Hindlimb muscle (tissue), 1 donor: ENCODE results near the gene SULT2B1. TPM values are rescaled to one million over a fixed set of nuclear protein-coding genes. Genes with fewer than 3 reads are reported as not detected.

ENCODE experiments used
- polyA plus RNA-seq: library from polyadenylated mRNA; unstranded; fragments of 120-200 nt; gene quantifications from one replicate; pipeline ENCODE4 v1.2.1, GENCODE V29; 2013; ENCODE audit not compliant: insufficient read length

Gene SULT2B1
- polyA plus RNA-seq, 1 donor, result 0.32 TPM

Other genes starting within 250 kb of the SULT2B1 start
- 149 TPM for gene EMP3, start 226.6 kb upstream of the SULT2B1 start, polyA plus RNA-seq
- 20.6 TPM for gene TMEM143, start 188.2 kb upstream of the SULT2B1 start, polyA plus RNA-seq
- not detected for gene SYNGR4, start 187.8 kb upstream of the SULT2B1 start, polyA plus RNA-seq
- 125 TPM for gene KDELR1, start 160.6 kb upstream of the SULT2B1 start, polyA plus RNA-seq
- 2.5 TPM for gene GRIN2D, start 158.5 kb upstream of the SULT2B1 start, polyA plus RNA-seq
- 26.2 TPM for gene GRWD1, start 106.2 kb upstream of the SULT2B1 start, polyA plus RNA-seq
- gene KCNJ14, start 96.6 kb upstream of the SULT2B1 start, polyA plus RNA-seq, result 1.2 TPM
- 49.3 TPM for gene CYTH2, start 82.8 kb upstream of the SULT2B1 start, polyA plus RNA-seq
- gene LMTK3, start 40.3 kb upstream of the SULT2B1 start, polyA plus RNA-seq, result 0.09 TPM
- gene SPACA4, start 54.6 kb downstream of the SULT2B1 start, polyA plus RNA-seq, result not detected
- 0.44 TPM for gene FAM83E, start 62.9 kb downstream of the SULT2B1 start, polyA plus RNA-seq
- gene RPL18, start 67.0 kb downstream of the SULT2B1 start, polyA plus RNA-seq, result 1,775 TPM
- 10.7 TPM for gene SPHK2, start 67.3 kb downstream of the SULT2B1 start, polyA plus RNA-seq
- 7.9 TPM for gene DBP, start 85.2 kb downstream of the SULT2B1 start, polyA plus RNA-seq
- 7.8 TPM for gene CA11, start 94.0 kb downstream of the SULT2B1 start, polyA plus RNA-seq
- gene NTN5, start 120.8 kb downstream of the SULT2B1 start, polyA plus RNA-seq, result 0.72 TPM
- 1.2 TPM for gene FUT2, start 143.8 kb downstream of the SULT2B1 start, polyA plus RNA-seq
- 192 TPM for gene MAMSTR, start 167.6 kb downstream of the SULT2B1 start, polyA plus RNA-seq
- 32.8 TPM for gene RASIP1, start 188.4 kb downstream of the SULT2B1 start, polyA plus RNA-seq
- 0.96 TPM for gene IZUMO1, start 194.7 kb downstream of the SULT2B1 start, polyA plus RNA-seq
- 1.2 TPM for gene FUT1, start 200.5 kb downstream of the SULT2B1 start, polyA plus RNA-seq
- not detected for gene FGF21, start 203.4 kb downstream of the SULT2B1 start, polyA plus RNA-seq